OCI-LY7 (cell line): ENCODE data around the gene TAS1R1. TPM values are rescaled to one million over a fixed set of nuclear protein-coding genes. Genes with fewer than 3 reads are reported as not detected.

Experiments used
- BruUV-seq: library from RNA; stranded (reverse); fragments of 400-500 nt; replicated peaks from 2 replicates; lab custom pipeline; 2021; lab: Mats Ljungman, UMichigan
- CTCF ChIA-PET: fragments of 300-600 bp; sonication (Branson Sonifier 250); formaldehyde crosslinking; loops from one replicate; lab custom pipeline; 2022; ENCODE audit warnings: antibody characterized with exemption; ENCODE audit not compliant: unreplicated experiment; lab: Charles Lee
- POLR2A ChIA-PET: fragments of 300-600 bp; sonication (Branson Sonifier 250); formaldehyde crosslinking; loops from one replicate; lab custom pipeline; 2022; ENCODE audit warnings: antibody characterized with exemption; lab: Charles Lee
- DNase-seq: peaks from one replicate; pipeline ENCODE4 v3.0.0-alpha.2; 2015; ENCODE audit warnings: low spot score
- H2AFZ ChIP-seq: fragments of 200-600 bp; sonication (generic), shearing (Covaris generic); 2 replicates; pipeline ENCODE4 v1.6.1; 2014; ENCODE audit warnings: mild to moderate bottlenecking, antibody characterized with exemption, low read length, moderate library complexity
- H3K27ac ChIP-seq: fragments of 200-600 bp; sonication (generic); 2 replicates; pipeline ENCODE4 v1.5.1; 2014; ENCODE audit warnings: mixed run types, low read depth, mild to moderate bottlenecking, moderate library complexity, low read length, inconsistent platforms; ENCODE audit not compliant: poor library complexity, severe bottlenecking
- H3K36me3 ChIP-seq: fragments of 200-600 bp; sonication (generic); 2 replicates; pipeline ENCODE4 v1.6.1; 2014; ENCODE audit warnings: mild to moderate bottlenecking, antibody characterized with exemption, low read length, moderate library complexity, mixed read lengths; ENCODE audit not compliant: insufficient read depth
- H3K4me1 ChIP-seq: fragments of 200-600 bp; sonication (generic); 2 replicates; pipeline ENCODE4 v1.5.1; 2014; ENCODE audit warnings: mild to moderate bottlenecking, low read length; ENCODE audit not compliant: insufficient read depth, poor library complexity, severe bottlenecking
- H3K4me2 ChIP-seq: fragments of 200-600 bp; sonication (generic); 2 replicates; pipeline ENCODE4 v1.6.1; 2014; ENCODE audit warnings: mild to moderate bottlenecking, low read length
- H3K4me3 ChIP-seq: fragments of 200-600 bp; sonication (generic); 2 replicates; pipeline ENCODE4 v1.5.1; 2014; ENCODE audit warnings: mild to moderate bottlenecking, low read depth, low read length; ENCODE audit not compliant: poor library complexity, severe bottlenecking
- H3K79me2 ChIP-seq: fragments of 200-600 bp; sonication (generic); 2 replicates; pipeline ENCODE4 v1.6.1; 2016; ENCODE audit warnings: low read depth, mild to moderate bottlenecking, low read length, moderate library complexity, mixed read lengths; ENCODE audit not compliant: insufficient read depth
- H3K9me2 ChIP-seq: fragments of 200-600 bp; sonication (generic); 2 replicates; pipeline ENCODE4 v1.6.1; 2016; ENCODE audit warnings: mild to moderate bottlenecking, low read length, mixed read lengths; ENCODE audit not compliant: insufficient read depth
- H3K9me3 ChIP-seq: fragments of 200-600 bp; sonication (generic); 2 replicates; pipeline ENCODE4 v1.6.1; 2014; ENCODE audit warnings: mild to moderate bottlenecking, mixed run types, low read length, mixed read lengths
- H4K20me1 ChIP-seq: fragments of 200-600 bp; sonication (generic); 2 replicates; pipeline ENCODE4 v1.6.1; 2014; ENCODE audit warnings: mild to moderate bottlenecking, antibody characterized with exemption, low read length, moderate library complexity, mixed read lengths; ENCODE audit not compliant: insufficient read depth
- EZH2phosphoT487 ChIP-seq: fragments of 200-600 bp; sonication (generic); IDR thresholded peaks from 2 replicates; pipeline ENCODE4 v1.6.1; 2018; ENCODE audit warnings: low read depth, borderline replicate concordance, mild to moderate bottlenecking, mixed run types, antibody characterized with exemption, low read length, moderate library complexity, mixed read lengths
- intact Hi-C: fragments of 100-400 bp; cut with micrococcal nuclease; formaldehyde crosslinking; loops from one replicate; pipeline ENCODE4 v1.10.0; 2022; ENCODE audit not compliant: unreplicated experiment
- total RNA-seq, 2 experiments: library from RNA; depleted of rRNA in 1 of 2; stranded (reverse); fragments of >200 nt in 1 of 2; shearing (Covaris generic) in 1 of 2; gene quantifications; 2 replicates each; pipeline ENCODE4 v1.2.3, GENCODE V29; 2014 to 2022
- TF ChIP-seq, protein P1 (sequence below): fragments of 200-600 bp; sonication (generic); conservative IDR thresholded peaks from 2 replicates; pipeline ENCODE4 v1.5.1; 2014; ENCODE audit warnings: mild to moderate bottlenecking, antibody characterized with exemption, low read length, moderate library complexity, mixed read lengths

TAS1R1 gene
- total RNA-seq, 2 experiments from 2014 or later = 0.11 TPM; not detected in 1

DNA sequence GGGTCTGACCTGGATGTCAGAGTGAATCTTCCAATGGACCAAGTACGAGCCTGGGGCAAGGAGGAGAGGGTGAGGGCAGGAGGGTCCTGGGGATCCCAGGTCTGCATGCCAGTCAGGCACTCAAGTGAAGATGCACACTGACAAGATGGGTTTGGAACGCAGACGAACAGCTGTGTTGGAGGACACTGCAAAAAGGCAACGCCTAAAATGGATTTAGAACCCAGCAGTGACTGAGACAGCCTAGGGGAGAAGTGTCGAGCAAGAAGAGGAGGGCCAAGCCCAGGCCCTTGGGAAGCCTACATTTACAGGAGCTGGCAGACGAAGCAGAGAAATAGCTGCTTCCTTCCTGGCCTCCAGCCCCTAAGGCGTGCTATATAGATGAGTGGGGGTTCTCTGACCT, 26.6 kb upstream of the TAS1R1 start:
- intact Hi-C loops = no loop called here
- no peak for TF ChIP-seq EZH2phosphoT487
- TF ChIP-seq, protein P1, sequence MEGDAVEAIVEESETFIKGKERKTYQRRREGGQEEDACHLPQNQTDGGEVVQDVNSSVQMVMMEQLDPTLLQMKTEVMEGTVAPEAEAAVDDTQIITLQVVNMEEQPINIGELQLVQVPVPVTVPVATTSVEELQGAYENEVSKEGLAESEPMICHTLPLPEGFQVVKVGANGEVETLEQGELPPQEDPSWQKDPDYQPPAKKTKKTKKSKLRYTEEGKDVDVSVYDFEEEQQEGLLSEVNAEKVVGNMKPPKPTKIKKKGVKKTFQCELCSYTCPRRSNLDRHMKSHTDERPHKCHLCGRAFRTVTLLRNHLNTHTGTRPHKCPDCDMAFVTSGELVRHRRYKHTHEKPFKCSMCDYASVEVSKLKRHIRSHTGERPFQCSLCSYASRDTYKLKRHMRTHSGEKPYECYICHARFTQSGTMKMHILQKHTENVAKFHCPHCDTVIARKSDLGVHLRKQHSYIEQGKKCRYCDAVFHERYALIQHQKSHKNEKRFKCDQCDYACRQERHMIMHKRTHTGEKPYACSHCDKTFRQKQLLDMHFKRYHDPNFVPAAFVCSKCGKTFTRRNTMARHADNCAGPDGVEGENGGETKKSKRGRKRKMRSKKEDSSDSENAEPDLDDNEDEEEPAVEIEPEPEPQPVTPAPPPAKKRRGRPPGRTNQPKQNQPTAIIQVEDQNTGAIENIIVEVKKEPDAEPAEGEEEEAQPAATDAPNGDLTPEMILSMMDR = no peak
- no peaks in the 10 kb centered on the region for H3K4me1 ChIP-seq
- H4K20me1 ChIP-seq = no peaks in the 10 kb centered on the region
- ChIA-PET CTCF (interaction anchor here (0.5 kb wide), 1 partner anchor 25 kb away, joined by 3 read pairs; no protein-coding TSS in a partner anchor), POLR2A (interaction anchor here (0.5 to 0.6 kb wide), 2 partner anchors 22 to 232 kb away, joined by 4 to 5 read pairs; no protein-coding TSS in a partner anchor)
- no peak overlapping the region for H2AFZ ChIP-seq
- no peaks in the 10 kb centered on the region for H3K79me2 ChIP-seq
- BruUV-seq = no TSS peak
- no peak overlapping the region for H3K4me2 ChIP-seq
- no peak overlapping the region for H3K4me3 ChIP-seq
- H3K36me3 ChIP-seq = peaks cover 91% of the 10 kb centered on the region
- no peak overlapping the region for H3K27ac ChIP-seq
- no peak for DNase-seq
- no peaks in the 10 kb centered on the region for H3K9me2 ChIP-seq
- no peaks in the 10 kb centered on the region for H3K9me3 ChIP-seq

DNA sequence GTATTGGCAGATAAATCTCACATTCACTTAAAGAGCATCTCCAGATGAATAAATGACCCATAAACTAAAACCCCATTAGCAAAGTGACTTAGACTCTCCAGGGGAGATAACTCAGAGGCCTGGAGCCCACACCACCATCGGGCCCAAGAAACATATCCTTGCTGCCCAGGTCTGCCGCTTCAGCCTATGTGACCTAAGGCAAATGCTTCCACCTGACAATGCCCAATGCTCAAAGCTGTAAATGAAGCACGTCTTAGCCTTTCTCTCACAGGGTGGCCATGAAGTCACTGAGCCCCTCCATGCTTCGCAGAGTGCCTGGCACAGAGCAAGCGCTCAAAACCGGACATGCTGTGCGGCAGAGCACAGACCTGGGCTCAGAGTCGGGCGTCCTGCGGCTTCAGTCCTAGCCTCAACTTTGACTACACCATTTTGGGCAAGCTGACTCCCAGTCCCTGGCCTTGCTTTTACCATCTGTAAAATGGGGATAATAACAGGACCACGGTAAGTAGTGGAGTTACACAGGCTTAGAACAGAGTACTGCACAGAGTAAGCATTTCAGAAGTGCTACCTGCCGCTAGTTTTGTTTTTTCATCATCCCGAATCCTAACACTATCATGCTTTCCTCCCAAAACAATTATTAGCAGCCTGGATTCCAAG, 24.5 kb upstream of the TAS1R1 start:
- no peaks in the 10 kb centered on the region for H3K9me2 ChIP-seq
- no peaks in the 10 kb centered on the region for H3K4me1 ChIP-seq
- no peak overlapping the region for H3K4me2 ChIP-seq
- no TSS peak for BruUV-seq
- H3K9me3 ChIP-seq = no peaks in the 10 kb centered on the region
- no peak for DNase-seq
- no peak for TF ChIP-seq EZH2phosphoT487
- TF ChIP-seq, protein P1 = no peak
- POLR2A ChIA-PET = no interaction called here
- CTCF ChIA-PET = no interaction called here
- H4K20me1 ChIP-seq = no peaks in the 10 kb centered on the region
- H3K4me3 ChIP-seq = no peak overlapping the region
- H2AFZ ChIP-seq = no peak overlapping the region
- H3K79me2 ChIP-seq = no peaks in the 10 kb centered on the region
- peaks cover 94% of the 10 kb centered on the region for H3K36me3 ChIP-seq
- H3K27ac ChIP-seq = no peak overlapping the region
- intact Hi-C loops = no loop called here

DNA sequence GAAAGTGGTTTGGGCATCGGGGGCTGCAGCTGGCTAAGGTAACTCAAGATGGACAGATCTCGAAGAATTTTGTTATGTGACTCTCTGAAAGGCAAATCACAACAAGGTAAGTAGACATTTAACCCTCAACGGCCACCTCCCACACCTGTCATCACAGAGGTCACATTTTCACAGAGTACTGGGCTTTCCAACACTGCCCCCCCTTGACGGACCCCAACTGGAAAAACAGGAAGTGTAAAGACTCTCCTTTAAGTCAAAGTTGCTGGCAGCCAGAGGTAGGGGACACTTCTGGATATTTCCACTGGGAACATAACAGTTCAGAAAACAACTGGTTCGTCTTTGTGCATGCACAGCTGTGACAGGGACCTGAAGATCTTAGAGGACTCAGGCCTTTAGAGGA, 23.1 kb upstream of the TAS1R1 start:
- BruUV-seq = no TSS peak
- CTCF ChIA-PET = no interaction called here
- Histone ChIP-seq H3K9me2 (no peaks in the 10 kb centered on the region), H4K20me1 (no peaks in the 10 kb centered on the region), H3K4me2 (no peak overlapping the region), H2AFZ (no peak overlapping the region), H3K79me2 (no peaks in the 10 kb centered on the region), H3K4me1 (no peaks in the 10 kb centered on the region), H3K4me3 (no peak overlapping the region), H3K27ac (no peak overlapping the region), H3K9me3 (no peaks in the 10 kb centered on the region), H3K36me3 (peaks cover 90% of the 10 kb centered on the region)
- POLR2A ChIA-PET = no interaction called here
- TF ChIP-seq, protein P1 = no peak
- no peak for TF ChIP-seq EZH2phosphoT487
- intact Hi-C loops = no loop called here
- no peak for DNase-seq
